Stimulated activated CD4-positive, alpha-beta T cell treated with anti-CD3 and anti-CD28 coated beads, TNF-alpha, amount 100 ng/mL, for 1 hour (primary cell): ENCODE results near the gene CTCF.
"Not testable (repeated sequence)": the region's sequence is repeated elsewhere in the genome, so short reads cannot be mapped to it uniquely, and the experiment has no call there.

Source experiments
- DNase-seq, 3 donors: peaks; one replicate each; pipeline ENCODE4 v3.0.0-alpha.2; 2020; ENCODE audit warnings: low read depth in 3 of 3, low spot score in 1 of 3

The CTCF gene

DNA sequence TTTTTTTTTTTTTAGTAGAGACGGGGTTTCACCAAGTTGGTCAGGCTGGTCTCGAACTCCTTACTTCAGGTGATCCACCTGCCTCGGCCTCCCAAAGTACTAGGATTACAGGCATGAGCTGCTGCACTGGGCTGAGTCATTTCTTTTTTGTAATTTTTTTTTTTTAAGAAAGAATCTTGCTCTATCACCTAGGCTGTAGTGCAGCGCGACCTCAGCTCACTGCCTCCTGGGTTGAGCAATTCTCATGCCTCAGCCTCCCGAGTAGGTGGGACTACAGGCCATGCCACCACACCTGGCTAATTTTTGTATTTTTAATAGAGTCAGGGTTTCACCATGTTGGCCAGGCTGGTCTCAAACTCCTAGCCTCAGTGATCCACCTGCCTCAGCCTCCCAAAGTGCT is 28.3 kb upstream of the CTCF start:
- DNase-seq: not testable (repeated sequence)

DNA sequence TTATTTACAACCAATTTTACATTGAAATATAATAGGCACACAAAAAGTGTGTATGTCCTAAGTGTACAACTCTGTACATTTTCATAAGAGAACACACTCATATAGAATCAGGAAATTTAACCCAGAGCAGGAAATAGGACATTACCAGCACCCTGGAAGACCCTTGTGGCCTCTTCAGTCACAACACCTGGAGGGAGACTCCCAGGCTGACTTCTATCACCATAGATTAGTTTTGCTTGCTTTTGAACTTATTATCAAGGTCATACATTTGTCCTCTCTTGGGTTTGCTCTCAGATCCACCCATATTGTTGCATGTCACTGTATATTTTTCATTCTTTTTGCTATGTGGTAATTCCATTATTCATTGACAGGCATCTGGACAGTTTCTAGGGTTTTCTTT is 27.9 kb upstream of the CTCF start:
- no peak for DNase-seq

- DNase-seq: no peak
Measured at GRCh38 chr16:67535201-67535600, 27.1 kb upstream of the CTCF start.

DNA sequence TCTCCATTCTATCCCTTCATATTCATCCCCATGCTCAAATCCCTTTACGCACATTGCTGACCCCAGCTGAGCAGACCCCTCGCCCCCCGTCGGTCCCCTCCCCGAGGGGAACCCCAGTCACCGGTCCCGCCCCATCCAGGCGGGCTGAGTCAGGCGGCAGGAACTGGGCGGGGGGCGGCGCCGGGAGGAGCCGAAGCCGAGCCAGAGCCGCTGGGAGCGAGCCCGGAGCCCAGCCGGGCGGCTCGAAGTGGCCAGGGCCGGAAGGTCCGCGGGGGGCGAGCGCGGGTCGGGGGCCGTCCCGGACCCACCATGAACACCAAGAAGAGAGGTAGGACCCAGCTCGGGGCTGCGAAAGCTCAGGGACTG is 25.1 kb upstream of the CTCF start:
- no peak for DNase-seq

DNA sequence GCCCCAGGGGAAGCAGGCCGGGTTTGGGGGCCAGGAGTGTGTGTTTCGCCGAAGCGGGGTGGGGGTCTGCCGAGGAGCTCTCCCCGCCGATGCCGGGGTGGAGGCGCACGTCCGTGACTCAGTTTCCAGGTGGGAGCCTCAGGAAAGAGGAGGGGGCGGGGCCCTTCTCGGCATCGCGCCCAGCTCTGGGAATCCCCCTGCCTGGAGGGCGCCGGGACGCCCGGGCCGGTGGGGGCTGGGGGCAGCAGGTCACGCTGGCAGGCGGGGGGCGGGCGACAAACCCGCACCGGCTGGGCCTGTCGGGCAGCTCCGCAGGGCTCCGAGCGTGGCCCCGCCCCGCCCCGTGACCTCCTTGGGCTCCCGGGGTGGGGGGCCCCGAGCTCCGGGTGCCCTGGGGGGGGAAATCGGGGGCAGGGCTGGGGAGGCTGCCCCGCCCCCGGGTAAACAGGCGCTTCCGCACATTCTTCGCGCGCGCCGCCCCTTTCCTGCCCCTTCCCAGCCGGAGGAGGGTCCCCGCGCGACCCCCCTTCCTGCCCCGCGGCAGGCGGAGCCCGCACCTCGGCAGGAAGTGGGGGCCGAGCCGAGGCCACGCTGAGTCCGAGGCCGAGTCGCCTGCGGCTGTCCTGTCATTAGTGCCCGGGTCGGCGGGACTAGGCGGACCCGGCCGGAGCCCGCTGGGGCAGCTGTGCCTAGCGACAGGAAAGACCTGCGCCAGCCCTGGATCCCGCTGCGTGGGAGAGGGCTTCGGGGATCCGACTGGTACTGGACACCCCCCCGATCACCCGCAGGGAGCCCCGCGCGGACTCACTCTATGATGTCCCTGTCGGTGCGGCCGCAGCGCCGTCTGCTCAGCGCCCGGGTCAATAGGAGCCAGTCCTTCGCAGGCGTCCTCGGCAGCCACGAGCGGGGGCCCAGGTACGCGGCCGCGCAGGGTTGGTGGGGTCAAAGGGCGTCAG is 24.4 kb upstream of the CTCF start:
- DNase-seq: peak in 2 of 3 donors; percentile 44 to 49

GRCh38 chr16:67538666-67539101 is 23.6 kb upstream of the CTCF start:
- no peak for DNase-seq

- DNase-seq: no peak
Measured at GRCh38 chr16:67539271-67539670, 23.1 kb upstream of the CTCF start.

- DNase-seq: no peak
Measured at GRCh38 chr16:67539691-67540635, 22.4 kb upstream of the CTCF start.

GRCh38 chr16:67540756-67541155 is 21.6 kb upstream of the CTCF start:
- DNase-seq: no peak

- DNase-seq: no peak
Measured at GRCh38 chr16:67541391-67542263, 20.7 kb upstream of the CTCF start.

DNA sequence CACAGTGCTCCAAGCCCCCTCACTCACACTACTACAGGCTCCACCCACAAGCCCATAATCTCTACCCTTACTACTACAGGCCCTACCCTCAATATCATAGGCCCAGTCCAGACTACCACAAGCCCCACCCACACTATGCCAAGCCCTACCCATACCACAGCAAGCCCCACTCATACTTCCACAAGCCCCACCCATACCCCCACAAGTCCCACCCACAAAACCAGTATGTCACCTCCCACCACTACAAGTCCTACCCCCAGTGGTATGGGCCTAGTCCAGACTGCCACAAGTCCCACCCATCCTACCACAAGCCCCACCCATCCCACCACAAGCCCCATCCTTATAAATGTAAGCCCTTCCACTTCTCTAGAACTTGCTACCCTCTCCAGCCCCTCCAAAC is 19.9 kb upstream of the CTCF start:
- DNase-seq: peak in 2 of 3 donors; percentile 39 to 53

DNA sequence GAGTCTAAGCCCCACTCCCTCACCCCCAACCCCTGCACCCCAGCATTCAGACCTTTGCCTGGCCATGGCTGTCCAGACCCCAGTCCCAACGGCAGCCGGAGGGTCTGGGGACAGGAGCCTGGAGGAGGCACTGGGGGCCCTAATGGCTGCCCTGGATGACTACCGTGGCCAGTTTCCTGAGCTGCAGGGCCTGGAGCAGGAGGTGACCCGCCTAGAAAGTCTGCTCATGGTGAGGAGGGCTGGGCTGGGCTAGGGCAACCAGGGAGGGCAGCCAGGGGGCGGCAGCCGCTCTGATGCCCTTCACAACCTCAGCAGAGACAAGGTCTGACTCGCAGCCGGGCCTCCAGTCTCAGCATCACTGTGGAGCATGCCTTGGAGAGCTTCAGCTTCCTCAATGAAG is 19.3 kb upstream of the CTCF start:
- no peak for DNase-seq

DNA sequence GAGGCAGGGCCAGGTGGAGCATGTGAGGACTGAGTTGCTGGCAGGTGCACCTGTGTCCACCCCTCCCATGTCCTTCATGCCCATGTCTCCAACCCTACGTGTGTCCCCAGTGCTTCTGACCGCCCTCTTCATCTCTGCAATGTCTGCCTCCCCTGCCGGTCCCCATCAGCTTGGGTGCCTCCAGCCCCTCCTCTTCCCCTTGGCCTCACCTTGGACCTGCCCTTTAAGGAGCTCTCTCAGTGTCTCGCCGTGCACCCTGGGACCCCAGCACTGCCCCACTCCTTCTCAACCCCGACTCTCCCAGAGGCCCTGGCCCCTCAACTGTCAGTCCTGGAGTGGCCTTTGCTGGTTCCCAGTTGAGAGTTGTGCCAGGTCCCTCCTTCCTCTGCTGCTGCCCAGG is 18.7 kb upstream of the CTCF start:
- no peak for DNase-seq

GRCh38 chr16:67544329-67544841 is 17.9 kb upstream of the CTCF start:
- DNase-seq: no peak

- no peak for DNase-seq
Measured at GRCh38 chr16:67544844-67545664, 17.3 kb upstream of the CTCF start.

DNA sequence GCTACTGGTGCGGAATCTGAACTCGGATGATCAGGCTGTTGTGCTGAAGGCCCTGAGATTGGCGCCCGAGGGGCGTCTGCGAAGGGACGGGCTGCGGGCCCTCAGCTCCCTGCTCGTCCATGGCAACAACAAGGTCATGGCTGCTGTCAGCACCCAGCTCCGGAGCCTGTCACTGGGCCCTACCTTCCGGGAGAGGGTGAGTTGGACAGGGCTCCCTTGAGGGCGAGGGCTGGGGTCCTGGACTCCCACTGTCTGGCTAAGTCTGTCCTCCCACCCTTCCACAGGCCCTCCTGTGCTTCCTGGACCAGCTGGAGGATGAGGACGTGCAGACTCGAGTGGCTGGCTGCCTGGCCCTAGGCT is 16.7 kb upstream of the CTCF start:
- no peak for DNase-seq

- DNase-seq: no peak
Measured at GRCh38 chr16:67546091-67546501, 16.2 kb upstream of the CTCF start.

GRCh38 chr16:67546761-67547422 is 15.4 kb upstream of the CTCF start:
- DNase-seq: peak in 2 of 3 donors; percentile 60 to 68
